Measurements from ENCODE around the gene CHGA. TPM values are rescaled to one million over a fixed set of nuclear protein-coding genes. Genes with fewer than 3 reads are reported as not detected.

Gene CHGA
- not detected for total RNA-seq

DNA sequence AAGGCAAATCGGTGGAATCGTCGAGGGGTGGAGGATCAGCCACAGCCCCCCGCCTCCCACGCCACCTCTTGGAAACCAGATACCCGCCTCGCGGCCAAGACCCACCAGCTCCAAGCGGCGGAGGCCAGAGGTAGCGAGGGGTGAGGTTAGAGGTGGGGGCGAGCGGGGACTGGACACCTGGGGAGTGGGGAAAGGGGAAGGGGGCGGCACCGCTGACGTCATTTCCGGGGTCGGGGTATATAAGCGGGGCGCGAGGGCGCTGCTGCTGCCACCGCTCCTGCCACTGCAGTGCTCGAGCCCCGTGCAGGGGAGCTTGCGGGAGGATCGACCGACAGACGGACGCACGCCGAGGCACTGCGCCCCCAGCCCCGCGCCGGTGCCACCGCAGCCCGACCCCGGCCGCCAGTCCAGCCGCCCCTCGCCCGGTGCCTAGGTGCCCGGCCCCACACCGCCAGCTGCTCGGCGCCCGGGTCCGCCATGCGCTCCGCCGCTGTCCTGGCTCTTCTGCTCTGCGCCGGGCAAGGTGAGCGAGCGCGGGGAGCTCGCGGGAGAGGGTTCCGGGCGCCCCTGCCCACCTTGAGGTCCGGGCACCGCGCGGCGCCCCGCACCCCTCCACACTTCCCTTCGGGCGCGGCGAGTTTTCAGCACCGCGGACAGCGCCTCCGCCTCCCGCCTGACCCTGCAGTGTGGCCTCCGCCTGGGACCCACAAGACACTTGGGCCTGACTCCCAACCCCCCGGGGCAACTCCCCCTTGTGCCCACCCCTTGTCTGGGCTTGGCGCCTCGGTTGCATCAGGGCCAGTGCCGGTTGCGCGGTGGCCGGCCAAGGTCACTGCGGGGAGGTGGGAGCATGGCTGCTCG is at the start of gene CHGA:
TSS of gene CHGA (plus strand) at position 268 of the 861 bp plus-strand sequence. CDS start at position 478, 210 bp downstream.
- ChIA-PET POLR2A (interaction anchor here (1.8 kb wide), 1 partner anchor 10 kb away, joined by 4 read pairs; no protein-coding TSS in a partner anchor), CTCF (no interaction called here)

GRCh38 chr14:92874962-92875661 is 47.8 kb upstream of the CHGA start:
- no peak overlapping the region for H3K27ac Mint-ChIP-seq
- H3K9me3 Mint-ChIP-seq: no peaks in the 10 kb centered on the region
- DNase-seq (no peak), ATAC-seq (no peak)
- ChIA-PET CTCF (no interaction called here), POLR2A (no interaction called here)
- no peak overlapping the region for H3K4me3 Mint-ChIP-seq
- TF ChIP-seq, protein P1, sequence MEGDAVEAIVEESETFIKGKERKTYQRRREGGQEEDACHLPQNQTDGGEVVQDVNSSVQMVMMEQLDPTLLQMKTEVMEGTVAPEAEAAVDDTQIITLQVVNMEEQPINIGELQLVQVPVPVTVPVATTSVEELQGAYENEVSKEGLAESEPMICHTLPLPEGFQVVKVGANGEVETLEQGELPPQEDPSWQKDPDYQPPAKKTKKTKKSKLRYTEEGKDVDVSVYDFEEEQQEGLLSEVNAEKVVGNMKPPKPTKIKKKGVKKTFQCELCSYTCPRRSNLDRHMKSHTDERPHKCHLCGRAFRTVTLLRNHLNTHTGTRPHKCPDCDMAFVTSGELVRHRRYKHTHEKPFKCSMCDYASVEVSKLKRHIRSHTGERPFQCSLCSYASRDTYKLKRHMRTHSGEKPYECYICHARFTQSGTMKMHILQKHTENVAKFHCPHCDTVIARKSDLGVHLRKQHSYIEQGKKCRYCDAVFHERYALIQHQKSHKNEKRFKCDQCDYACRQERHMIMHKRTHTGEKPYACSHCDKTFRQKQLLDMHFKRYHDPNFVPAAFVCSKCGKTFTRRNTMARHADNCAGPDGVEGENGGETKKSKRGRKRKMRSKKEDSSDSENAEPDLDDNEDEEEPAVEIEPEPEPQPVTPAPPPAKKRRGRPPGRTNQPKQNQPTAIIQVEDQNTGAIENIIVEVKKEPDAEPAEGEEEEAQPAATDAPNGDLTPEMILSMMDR (IDR thresholded peaks at IDR 0.05): no peak
- H3K27me3 Mint-ChIP-seq: peaks cover 16% of the 10 kb centered on the region
- intact Hi-C loops (cut with micrococcal nuclease): no loop called here
- no peaks in the 10 kb centered on the region for H3K4me1 Mint-ChIP-seq (ENCODE audit: low read depth)
- H3K36me3 Mint-ChIP-seq (ENCODE audit: low read depth): no peaks in the 10 kb centered on the region

More for the DNA sequence above, at the start of gene CHGA:
- DNase-seq (peak; percentile 56), ATAC-seq (peak; percentile 71)
- intact Hi-C loops (cut with micrococcal nuclease): no loop called here
- TF ChIP-seq, protein P1 (IDR thresholded peaks at IDR 0.05): no peak
- H3K27me3 Mint-ChIP-seq: peaks cover 37% of the 10 kb centered on the region
- no peak within 1 kb of the TSS for H3K27ac Mint-ChIP-seq
- no peaks in the 10 kb centered on the region for H3K9me3 Mint-ChIP-seq
- no peak within 1 kb of the TSS for H3K4me3 Mint-ChIP-seq
- H3K4me1 Mint-ChIP-seq (ENCODE audit: low read depth): peaks cover 3% of the 10 kb centered on the region
- H3K36me3 Mint-ChIP-seq (ENCODE audit: low read depth): no peaks in the 10 kb centered on the region

DNA sequence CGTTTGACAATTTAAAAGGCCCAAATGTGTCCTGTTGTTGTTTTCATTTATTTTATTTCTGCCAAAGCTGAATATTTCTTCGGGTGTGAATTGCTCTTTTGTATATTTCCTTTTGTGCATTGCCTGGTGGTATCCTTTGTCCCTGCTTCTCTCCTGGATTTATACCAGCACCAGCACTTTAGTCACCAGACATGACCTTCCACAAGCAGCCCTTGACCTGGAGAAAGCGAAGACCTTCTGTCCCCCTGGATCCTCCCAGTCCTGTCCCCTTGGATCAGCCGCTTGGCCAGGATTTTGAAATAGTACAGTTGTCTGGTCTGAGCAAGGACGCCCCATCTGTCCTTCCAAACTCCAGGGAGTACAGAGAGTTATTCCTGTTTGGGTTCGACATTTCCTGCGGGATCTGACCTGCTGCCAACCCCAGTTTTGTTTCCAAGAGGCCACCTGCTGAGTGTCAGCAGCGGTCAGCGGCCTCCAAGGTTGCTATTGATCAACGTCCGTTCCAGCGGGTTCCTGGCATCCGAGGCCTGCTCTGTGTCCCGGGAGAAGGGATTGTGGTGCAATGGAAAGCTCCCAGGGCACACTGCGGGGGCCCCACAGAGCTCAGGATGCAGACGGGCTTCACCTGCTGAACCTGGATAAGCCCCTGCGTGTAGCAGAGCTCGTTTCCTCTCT is 45.1 kb upstream of the CHGA start:
- H3K27ac Mint-ChIP-seq: no peak overlapping the region
- no peak overlapping the region for H3K4me3 Mint-ChIP-seq
- POLR2A ChIA-PET: no interaction called here
- CTCF ChIA-PET: no interaction called here
- no peaks in the 10 kb centered on the region for H3K9me3 Mint-ChIP-seq
- TF ChIP-seq, protein P1 (IDR thresholded peaks at IDR 0.05): no peak
- peaks cover 25% of the 10 kb centered on the region for H3K27me3 Mint-ChIP-seq
- no peak for DNase-seq
- H3K4me1 Mint-ChIP-seq (ENCODE audit: low read depth): no peaks in the 10 kb centered on the region
- intact Hi-C loops (cut with micrococcal nuclease): no loop called here
- ATAC-seq: no peak
- no peaks in the 10 kb centered on the region for H3K36me3 Mint-ChIP-seq (ENCODE audit: low read depth)

GRCh38 chr14:92880351-92880750 is 42.6 kb upstream of the CHGA start:
- intact Hi-C loops (cut with micrococcal nuclease): no loop called here
- H3K9me3 Mint-ChIP-seq: no peaks in the 10 kb centered on the region
- H3K27ac Mint-ChIP-seq: no peak overlapping the region
- no peaks in the 10 kb centered on the region for H3K36me3 Mint-ChIP-seq (ENCODE audit: low read depth)
- H3K27me3 Mint-ChIP-seq: peaks cover 32% of the 10 kb centered on the region
- no peak overlapping the region for H3K4me3 Mint-ChIP-seq
- TF ChIP-seq, protein P1 (IDR thresholded peaks at IDR 0.05): no peak
- H3K4me1 Mint-ChIP-seq (ENCODE audit: low read depth): peaks cover 2% of the 10 kb centered on the region
- DNase-seq (no peak), ATAC-seq (no peak)
- ChIA-PET POLR2A (no interaction called here), CTCF (interaction anchor here (1.0 kb wide), 1 partner anchor 72 kb away, joined by 4 read pairs; no protein-coding TSS in a partner anchor)

All from activated CD8-positive, alpha-beta T cell treated with anti-CD3 and anti-CD28 coated beads for 36 hours (primary cell).